ENCODE data around the gene TENM4. TPM values are rescaled to one million over a fixed set of nuclear protein-coding genes. Genes with fewer than 3 reads are reported as not detected.

TENM4 gene
- total RNA-seq, 2 experiments from 2014 or later = not detected

- H3K4me2 ChIP-seq (ENCODE audit: low read length) = no peak overlapping the region
- POLR2A ChIA-PET = no interaction called here
- no peak for TF ChIP-seq CTCF (conservative IDR thresholded peaks at IDR 0.05; ENCODE audit: low read length)
- intact Hi-C loops (cut with micrococcal nuclease; ENCODE audit: unreplicated experiment) = no loop called here
- no peaks in the 10 kb centered on the region for H3K79me2 ChIP-seq (ENCODE audit: insufficient read depth, low read depth, low read length)
- H3K4me3 ChIP-seq (ENCODE audit: low read depth, low read length, poor library complexity, severe bottlenecking) = no peak overlapping the region
- H2AFZ ChIP-seq (ENCODE audit: low read length) = no peak overlapping the region
- no TSS peak for BruUV-seq (replicated peaks)
- no peaks in the 10 kb centered on the region for H4K20me1 ChIP-seq (ENCODE audit: insufficient read depth, low read length)
- H3K27ac ChIP-seq (ENCODE audit: low read depth, low read length, poor library complexity, severe bottlenecking) = no peak overlapping the region
- DNase-seq (ENCODE audit: low spot score) = no peak
- H3K9me2 ChIP-seq (ENCODE audit: insufficient read depth, low read length) = no peaks in the 10 kb centered on the region
- H3K4me1 ChIP-seq (ENCODE audit: insufficient read depth, low read length, poor library complexity, severe bottlenecking) = no peaks in the 10 kb centered on the region
- CTCF ChIA-PET (ENCODE audit: unreplicated experiment) = no interaction called here
- H3K36me3 ChIP-seq (ENCODE audit: insufficient read depth, low read length) = no peaks in the 10 kb centered on the region
- H3K9me3 ChIP-seq (ENCODE audit: low read length) = no peaks in the 10 kb centered on the region
These were observed 15.4 kb downstream of the TENM4 start for GRCh38 chr11:79425463-79425862.

- TF ChIP-seq EZH2phosphoT487 (IDR thresholded peaks at IDR 0.05; ENCODE audit: borderline replicate concordance, low read depth, low read length) (no peak), CTCF (conservative IDR thresholded peaks at IDR 0.05; ENCODE audit: low read length) (no peak)
- BruUV-seq (replicated peaks) = no TSS peak
- H3K9me3 ChIP-seq (ENCODE audit: low read length) = no peaks in the 10 kb centered on the region
- ChIA-PET CTCF (ENCODE audit: unreplicated experiment) (no interaction called here), POLR2A (no interaction called here)
- H3K79me2 ChIP-seq (ENCODE audit: insufficient read depth, low read depth, low read length) = no peaks in the 10 kb centered on the region
- H3K36me3 ChIP-seq (ENCODE audit: insufficient read depth, low read length) = no peaks in the 10 kb centered on the region
- H4K20me1 ChIP-seq (ENCODE audit: insufficient read depth, low read length) = no peaks in the 10 kb centered on the region
- no peak overlapping the region for H2AFZ ChIP-seq (ENCODE audit: low read length)
- no peak overlapping the region for H3K4me2 ChIP-seq (ENCODE audit: low read length)
- no peak for DNase-seq (ENCODE audit: low spot score)
- no peak overlapping the region for H3K4me3 ChIP-seq (ENCODE audit: low read depth, low read length, poor library complexity, severe bottlenecking)
- no peak overlapping the region for H3K27ac ChIP-seq (ENCODE audit: low read depth, low read length, poor library complexity, severe bottlenecking)
- intact Hi-C loops (cut with micrococcal nuclease; ENCODE audit: unreplicated experiment) = no loop called here
- H3K4me1 ChIP-seq (ENCODE audit: insufficient read depth, low read length, poor library complexity, severe bottlenecking) = no peaks in the 10 kb centered on the region
- no peaks in the 10 kb centered on the region for H3K9me2 ChIP-seq (ENCODE audit: insufficient read depth, low read length)
These were observed 17.1 kb downstream of the TENM4 start for GRCh38 chr11:79423736-79424135.

GRCh38 chr11:79422866-79423265 is 18.0 kb downstream of the TENM4 start:
- ChIA-PET CTCF (ENCODE audit: unreplicated experiment) (no interaction called here), POLR2A (interaction anchor here (0.6 kb wide), 2 partner anchors 13 to 84 kb away, joined by 3 to 6 read pairs; no protein-coding TSS in a partner anchor)
- no TSS peak for BruUV-seq (replicated peaks)

More at GRCh38 chr11:79422866-79423265, 18.0 kb downstream of the TENM4 start:
- intact Hi-C loops (cut with micrococcal nuclease; ENCODE audit: unreplicated experiment) = no loop called here
- Histone ChIP-seq H3K9me3 (ENCODE audit: low read length) (no peaks in the 10 kb centered on the region), H3K36me3 (ENCODE audit: insufficient read depth, low read length) (no peaks in the 10 kb centered on the region), H4K20me1 (ENCODE audit: insufficient read depth, low read length) (no peaks in the 10 kb centered on the region), H3K4me2 (ENCODE audit: low read length) (no peak overlapping the region), H3K4me3 (ENCODE audit: low read depth, low read length, poor library complexity, severe bottlenecking) (no peak overlapping the region), H3K4me1 (ENCODE audit: insufficient read depth, low read length, poor library complexity, severe bottlenecking) (no peaks in the 10 kb centered on the region), H3K79me2 (ENCODE audit: insufficient read depth, low read depth, low read length) (no peaks in the 10 kb centered on the region), H2AFZ (ENCODE audit: low read length) (no peak overlapping the region), H3K27ac (ENCODE audit: low read depth, low read length, poor library complexity, severe bottlenecking) (no peak overlapping the region), H3K9me2 (ENCODE audit: insufficient read depth, low read length) (no peaks in the 10 kb centered on the region)
- DNase-seq (ENCODE audit: low spot score) = no peak
- TF ChIP-seq EZH2phosphoT487 (IDR thresholded peaks at IDR 0.05; ENCODE audit: borderline replicate concordance, low read depth, low read length) (no peak), CTCF (conservative IDR thresholded peaks at IDR 0.05; ENCODE audit: low read length) (no peak)
